Mesenchymal stem cell (in vitro differentiated cells and primary cell): ENCODE results near the gene CCP110.

ENCODE experiments used
- DNase-seq: peaks from one replicate; pipeline ENCODE4 v3.0.0-alpha.2; 2013
- H2AFZ ChIP-seq: one replicate; pipeline ENCODE4 v1.6.1; 2013; ENCODE audit warnings: low read depth, mild to moderate bottlenecking, control low read depth, inconsistent platforms, low read length, moderate library complexity
- H2AK5ac ChIP-seq: 2 replicates; pipeline ENCODE4 v1.6.1; 2013; ENCODE audit warnings: low read length, moderate library complexity, mild to moderate bottlenecking, inconsistent platforms; ENCODE audit not compliant: severe bottlenecking
- H2BK120ac ChIP-seq: one replicate; pipeline ENCODE4 v1.6.1; 2013; ENCODE audit warnings: low read depth, mild to moderate bottlenecking, inconsistent platforms, low read length, moderate library complexity
- H2BK12ac ChIP-seq, 2 experiments: one replicate each; pipeline ENCODE4 v1.6.1; 2013; ENCODE audit warnings: inconsistent platforms in 2 of 2, low read length in 2 of 2, mild to moderate bottlenecking in 2 of 2, moderate library complexity in 2 of 2, control low read depth in 1 of 2
- H2BK15ac ChIP-seq: one replicate; pipeline ENCODE4 v1.6.1; 2013; ENCODE audit warnings: mild to moderate bottlenecking, low read depth, inconsistent platforms; ENCODE audit not compliant: poor library complexity, severe bottlenecking
- H2BK5ac ChIP-seq: 2 replicates; pipeline ENCODE4 v1.6.1; 2013; ENCODE audit warnings: low read depth, mild to moderate bottlenecking, low read length, control low read depth, inconsistent platforms; ENCODE audit not compliant: poor library complexity, severe bottlenecking
- H3K14ac ChIP-seq, 2 experiments: one replicate each; pipeline ENCODE4 v1.6.1; 2013; ENCODE audit warnings: inconsistent platforms in 2 of 2, low read length in 2 of 2, control low read depth in 1 of 2, mild to moderate bottlenecking in 1 of 2, moderate library complexity in 1 of 2
- H3K18ac ChIP-seq, 2 experiments: one replicate each; pipeline ENCODE4 v1.6.1; 2013; ENCODE audit warnings: inconsistent platforms in 2 of 2, low read length in 2 of 2, control low read depth in 1 of 2, low read depth in 1 of 2, mild to moderate bottlenecking in 1 of 2
- H3K23ac ChIP-seq, 2 experiments: one replicate each; pipeline ENCODE4 v1.6.1; 2013; ENCODE audit warnings: inconsistent platforms in 2 of 2, low read length in 2 of 2, mild to moderate bottlenecking in 2 of 2, moderate library complexity in 2 of 2, control low read depth in 1 of 2
- H3K27ac ChIP-seq: 2 replicates; pipeline ENCODE4 v1.5.1; 2013; ENCODE audit warnings: mild to moderate bottlenecking, moderate library complexity, low read length, control low read depth, inconsistent platforms; ENCODE audit not compliant: poor library complexity, severe bottlenecking
- H3K27me3 ChIP-seq, 2 experiments: 2 replicates each; pipeline versions ENCODE4 v1.6.1 to v1.7.0; 2013; ENCODE audit warnings: low read length in 2 of 2, mild to moderate bottlenecking in 2 of 2, moderate library complexity in 2 of 2, control low read depth in 1 of 2, inconsistent platforms in 1 of 2; ENCODE audit not compliant: control insufficient read depth in 1 of 2, insufficient read depth in 1 of 2
- H3K36me3 ChIP-seq, 2 experiments: 2 replicates each; pipeline versions ENCODE4 v1.6.1 to v1.7.0; 2013; ENCODE audit warnings: low read length in 2 of 2, control low read depth in 1 of 2, inconsistent platforms in 1 of 2, low read depth in 1 of 2, mild to moderate bottlenecking in 1 of 2; ENCODE audit not compliant: insufficient read depth in 2 of 2, control insufficient read depth in 1 of 2
- H3K4ac ChIP-seq, 2 experiments: one replicate each; pipeline ENCODE4 v1.6.1; 2013; ENCODE audit warnings: inconsistent platforms in 2 of 2, low read length in 2 of 2, mild to moderate bottlenecking in 2 of 2, moderate library complexity in 2 of 2, control low read depth in 1 of 2, low read depth in 1 of 2
- H3K4me1 ChIP-seq: 2 replicates; pipeline ENCODE4 v1.6.1; 2013; ENCODE audit warnings: low read depth, low read length, control low read depth; ENCODE audit not compliant: control insufficient read depth, insufficient read depth
- H3K4me2 ChIP-seq: 2 replicates; pipeline ENCODE4 v1.6.1; 2013; ENCODE audit warnings: low read length, mild to moderate bottlenecking, inconsistent platforms; ENCODE audit not compliant: poor library complexity, severe bottlenecking
- H3K4me3 ChIP-seq, 2 experiments: 2 replicates each; pipeline versions ENCODE4 v1.5.1 to v1.7.0; 2013; ENCODE audit warnings: low read length in 2 of 2, mild to moderate bottlenecking in 2 of 2, control low read depth in 1 of 2, low read depth in 1 of 2; ENCODE audit not compliant: insufficient read depth in 1 of 2
- H3K79me1 ChIP-seq: replicated peaks from 2 replicates; pipeline ENCODE4 v1.6.1; 2013; ENCODE audit warnings: mild to moderate bottlenecking, control low read depth, low read length, inconsistent platforms; ENCODE audit not compliant: poor library complexity, severe bottlenecking
- H3K9ac ChIP-seq: 2 replicates; pipeline ENCODE4 v1.7.0; 2013; ENCODE audit warnings: mild to moderate bottlenecking, low read length, moderate library complexity
- H3K9me3 ChIP-seq: 2 replicates; pipeline ENCODE4 v1.7.0; 2013; ENCODE audit warnings: mild to moderate bottlenecking, low read length; ENCODE audit not compliant: control insufficient read depth
- H4K8ac ChIP-seq: one replicate; pipeline ENCODE4 v1.6.1; 2013; ENCODE audit warnings: inconsistent platforms, mild to moderate bottlenecking, low read length, moderate library complexity
- H4K91ac ChIP-seq: one replicate; pipeline ENCODE4 v1.6.1; 2013; ENCODE audit warnings: mild to moderate bottlenecking, low read length, inconsistent platforms
- WGBS: methylation state at CpG from one replicate; pipeline ENCODE4 v1.1.7; 2013; ENCODE audit warnings: mixed read lengths; 5-methylcytosine and 5-hydroxymethylcytosine counted together

CCP110 gene

DNA sequence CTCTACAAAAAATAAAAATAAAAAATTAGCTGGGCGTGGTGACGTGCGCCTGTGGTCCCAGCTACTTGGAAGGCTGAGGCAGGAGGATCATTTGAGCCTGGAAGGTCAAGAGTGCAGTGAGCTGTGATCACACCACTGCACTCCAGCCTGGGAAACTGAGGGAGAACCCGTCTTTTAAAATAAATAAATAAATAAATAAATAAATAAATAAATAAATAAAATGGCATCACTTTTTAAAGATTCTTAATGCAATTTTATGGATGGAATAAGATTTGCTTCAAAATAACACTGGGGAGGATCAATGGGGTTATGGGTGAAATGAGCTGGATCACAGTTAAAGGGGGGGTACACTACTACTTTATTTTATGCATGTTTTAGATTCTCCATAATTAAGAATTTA, 16.8 kb upstream of the CCP110 start:
- Histone ChIP-seq H3K79me1 (peaks cover 15% of the 10 kb centered on the region), H2BK5ac (no peak overlapping the region), H3K27me3 (no peaks in the 10 kb centered on the region), H3K4me1 (no peaks in the 10 kb centered on the region), H3K27ac (no peak overlapping the region), H3K9me3 (no peaks in the 10 kb centered on the region), H3K14ac (no peak overlapping the region), H3K9ac (no peak overlapping the region), H3K4ac (no peak overlapping the region), H3K18ac (no peak overlapping the region), H4K91ac (no peak overlapping the region), H3K4me2 (no peak overlapping the region), H2BK120ac (no peak overlapping the region), H3K36me3 (peaks cover 29 to 81% of the 10 kb centered on the region in 2 experiments), H3K23ac (no peak overlapping the region), H2BK15ac (no peak overlapping the region), H2AFZ (no peak overlapping the region), H3K4me3 (no peak overlapping the region), H4K8ac (no peak overlapping the region), H2BK12ac (no peak overlapping the region), H2AK5ac (no peak overlapping the region)
- DNase-seq, result no peak
- WGBS, result 100% methylated on average over 3 of the region's 4 CpGs

DNA sequence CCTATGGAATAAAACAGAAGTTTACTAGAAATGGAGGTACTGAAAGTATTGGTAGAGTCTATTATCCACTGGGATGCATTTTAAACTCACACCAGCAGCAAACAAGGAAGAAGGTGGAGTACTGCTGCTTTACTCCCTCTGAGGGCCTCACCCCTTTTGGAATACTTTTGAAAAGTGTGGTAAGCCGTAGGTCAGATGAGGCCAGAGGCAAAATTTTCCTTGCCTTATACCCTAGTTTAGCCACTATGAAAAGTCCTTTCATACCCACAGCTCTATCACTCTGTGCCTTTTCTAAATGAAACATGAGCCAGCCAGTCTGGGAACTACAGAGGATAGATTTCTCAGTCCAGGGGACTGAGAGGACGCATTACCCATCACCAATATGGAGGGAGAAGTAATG, 15.9 kb upstream of the CCP110 start:
- WGBS, result 94% methylated on average over 2 of the region's 2 CpGs

GRCh38 chr16:19512297-19512696, 11.4 kb upstream of the CCP110 start:
- Histone ChIP-seq H3K14ac (no peak overlapping the region), H2BK120ac (no peak overlapping the region), H3K23ac (no peak overlapping the region), H3K9ac (no peak overlapping the region), H3K4ac (no peak overlapping the region), H2AK5ac (no peak overlapping the region), H2BK5ac (no peak overlapping the region), H3K36me3 (peaks cover 12 to 74% of the 10 kb centered on the region in 2 experiments), H3K79me1 (peaks cover 16% of the 10 kb centered on the region), H3K9me3 (no peaks in the 10 kb centered on the region), H3K4me1 (no peaks in the 10 kb centered on the region), H3K4me3 (no peak overlapping the region), H3K4me2 (no peak overlapping the region), H3K27ac (no peak overlapping the region), H2AFZ (no peak overlapping the region), H2BK12ac (no peak overlapping the region), H4K91ac (no peak overlapping the region), H3K18ac (no peak overlapping the region), H3K27me3 (no peaks in the 10 kb centered on the region), H4K8ac (no peak overlapping the region), H2BK15ac (no peak overlapping the region)
- DNase-seq, result no peak

More for the DNA sequence above, 15.9 kb upstream of the CCP110 start:
- H2AFZ ChIP-seq, result no peak overlapping the region
- no peak overlapping the region for H3K27ac ChIP-seq
- H3K9me3 ChIP-seq, result no peaks in the 10 kb centered on the region
- no peaks in the 10 kb centered on the region for H3K4me1 ChIP-seq
- peaks cover 15% of the 10 kb centered on the region for H3K79me1 ChIP-seq
- H3K14ac ChIP-seq, result no peak overlapping the region
- no peak overlapping the region for H4K91ac ChIP-seq
- no peak for DNase-seq
- H3K36me3 ChIP-seq, result peaks cover 24 to 75% of the 10 kb centered on the region in 2 experiments
- no peak overlapping the region for H3K4ac ChIP-seq
- H3K9ac ChIP-seq, result no peak overlapping the region
- H2BK12ac ChIP-seq, result no peak overlapping the region
- H3K4me3 ChIP-seq, result no peak overlapping the region
- H2BK15ac ChIP-seq, result no peak overlapping the region
- H2BK5ac ChIP-seq, result no peak overlapping the region
- H3K4me2 ChIP-seq, result no peak overlapping the region
- H3K18ac ChIP-seq, result no peak overlapping the region
- H4K8ac ChIP-seq, result no peak overlapping the region
- no peak overlapping the region for H2AK5ac ChIP-seq
- no peak overlapping the region for H3K23ac ChIP-seq
- H3K27me3 ChIP-seq, result no peaks in the 10 kb centered on the region
- no peak overlapping the region for H2BK120ac ChIP-seq

DNA sequence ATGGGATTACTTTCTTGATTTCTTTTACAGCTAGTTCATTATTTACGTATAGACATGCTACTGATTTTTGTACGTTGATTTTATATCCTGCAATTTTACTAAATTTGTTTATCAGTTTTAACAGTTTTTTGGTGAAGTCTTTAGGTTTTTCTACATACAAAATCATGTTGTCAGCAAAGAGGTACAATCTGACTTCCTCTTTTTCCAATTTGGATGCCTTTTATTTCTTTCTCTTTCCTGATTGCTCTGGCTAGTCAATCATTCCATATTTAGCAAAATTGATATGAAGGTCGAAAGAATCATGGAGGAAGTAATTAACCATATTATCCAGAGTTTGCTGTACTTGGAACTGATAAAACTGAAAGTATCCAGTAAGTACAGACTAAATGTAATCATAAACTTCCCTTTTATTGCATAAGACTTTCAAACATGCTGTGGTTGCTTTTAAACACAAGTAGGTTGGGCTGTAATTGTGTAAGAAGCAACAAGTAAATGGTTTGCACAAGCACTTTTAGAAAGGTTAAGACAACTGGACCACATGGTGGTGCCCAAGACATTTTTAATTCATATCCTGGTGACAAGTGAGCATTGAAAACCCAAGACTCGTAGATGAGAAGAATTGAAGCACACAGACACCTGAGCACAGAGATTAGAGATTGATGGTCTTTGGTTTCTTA, 10.2 kb upstream of the CCP110 start:
- Histone ChIP-seq H2AFZ (no peak overlapping the region), H3K4ac (no peak overlapping the region), H3K14ac (no peak overlapping the region), H3K36me3 (peaks cover 12 to 65% of the 10 kb centered on the region in 2 experiments), H3K27ac (no peak overlapping the region), H3K9me3 (no peaks in the 10 kb centered on the region), H2BK12ac (no peak overlapping the region), H3K18ac (no peak overlapping the region), H3K23ac (no peak overlapping the region), H2BK5ac (no peak overlapping the region), H2BK120ac (no peak overlapping the region), H3K4me1 (no peaks in the 10 kb centered on the region), H3K9ac (no peak overlapping the region), H3K4me3 (no peak overlapping the region), H2BK15ac (no peak overlapping the region), H4K91ac (no peak overlapping the region), H3K27me3 (no peaks in the 10 kb centered on the region), H4K8ac (no peak overlapping the region), H3K4me2 (no peak overlapping the region), H2AK5ac (no peak overlapping the region), H3K79me1 (peaks cover 10% of the 10 kb centered on the region)
- WGBS, result 95% methylated on average over 1 of the region's 4 CpGs
- peak; percentile 74 for DNase-seq
